ENCODE measurements around the gene MAP2K5. TPM values are rescaled to one million over a fixed set of nuclear protein-coding genes. Genes with fewer than 3 reads are reported as not detected.

The MAP2K5 gene
- total and polyA plus RNA-seq, 2 donors from 2014 or later = 14.1 to 18.6 TPM

GRCh38 chr15:67558502-67558901 is 16.0 kb downstream of the MAP2K5 start:
- H3K9ac ChIP-seq (ENCODE audit: low read length in 3 of 3) = no peak overlapping the region
- no peaks in the 10 kb centered on the region for H3K36me3 ChIP-seq (ENCODE audit: control insufficient read depth in 2 of 3, insufficient read depth in 3 of 3, low read length in 3 of 3)
- FAIRE-seq = no peak
- no peaks in the 10 kb centered on the region for H3K4me1 ChIP-seq (ENCODE audit: control insufficient read depth in 2 of 3, insufficient read depth in 2 of 3, low read depth in 1 of 3, low read length in 3 of 3)
- H3K4me3 ChIP-seq (ENCODE audit: low read length in 3 of 3) = no peak overlapping the region
- H3K27ac ChIP-seq (ENCODE audit: low read depth in 2 of 2, low read length in 2 of 2) = no peak overlapping the region
- H3K27me3 ChIP-seq (ENCODE audit: control insufficient read depth, insufficient read depth, low read length) = no peaks in the 10 kb centered on the region
- H3K9me3 ChIP-seq (ENCODE audit: control insufficient read depth in 2 of 3, insufficient read depth in 1 of 3, low read length in 3 of 3) = no peaks in the 10 kb centered on the region
- intact Hi-C loops (cut with DNase I) = no loop called here
- no peak for DNase-seq
- TF ChIP-seq CTCF (IDR thresholded peaks at IDR 0.05; ENCODE audit: borderline replicate concordance, extremely low read depth, insufficient read depth) = no peak

GRCh38 chr15:67559158-67559557 is 16.7 kb downstream of the MAP2K5 start:
- H3K4me3 ChIP-seq (ENCODE audit: low read length in 3 of 3) = no peak overlapping the region
- no peak overlapping the region for H3K27ac ChIP-seq (ENCODE audit: low read depth in 2 of 2, low read length in 2 of 2)
- no peaks in the 10 kb centered on the region for H3K4me1 ChIP-seq (ENCODE audit: control insufficient read depth in 2 of 3, insufficient read depth in 2 of 3, low read depth in 1 of 3, low read length in 3 of 3)
- intact Hi-C loops (cut with DNase I) = no loop called here
- H3K9me3 ChIP-seq (ENCODE audit: control insufficient read depth in 2 of 3, insufficient read depth in 1 of 3, low read length in 3 of 3) = no peaks in the 10 kb centered on the region
- no peak for TF ChIP-seq CTCF (IDR thresholded peaks at IDR 0.05; ENCODE audit: borderline replicate concordance, extremely low read depth, insufficient read depth)
- DNase-seq (no peak), FAIRE-seq (no peak)
- no peaks in the 10 kb centered on the region for H3K36me3 ChIP-seq (ENCODE audit: control insufficient read depth in 2 of 3, insufficient read depth in 3 of 3, low read length in 3 of 3)
- H3K9ac ChIP-seq (ENCODE audit: low read length in 3 of 3) = no peak overlapping the region
- H3K27me3 ChIP-seq (ENCODE audit: control insufficient read depth, insufficient read depth, low read length) = no peaks in the 10 kb centered on the region

- FAIRE-seq = no peak
- H3K27ac ChIP-seq (ENCODE audit: low read depth in 2 of 2, low read length in 2 of 2) = no peak overlapping the region
Observed at GRCh38 chr15:67559576-67559975, 17.1 kb downstream of the MAP2K5 start.

More at GRCh38 chr15:67559576-67559975, 17.1 kb downstream of the MAP2K5 start:
- Histone ChIP-seq H3K9ac (ENCODE audit: low read length in 3 of 3) (no peak overlapping the region), H3K36me3 (ENCODE audit: control insufficient read depth in 2 of 3, insufficient read depth in 3 of 3, low read length in 3 of 3) (no peaks in the 10 kb centered on the region), H3K9me3 (ENCODE audit: control insufficient read depth in 2 of 3, insufficient read depth in 1 of 3, low read length in 3 of 3) (no peaks in the 10 kb centered on the region), H3K27me3 (ENCODE audit: control insufficient read depth, insufficient read depth, low read length) (no peaks in the 10 kb centered on the region), H3K4me3 (ENCODE audit: low read length in 3 of 3) (no peak overlapping the region), H3K4me1 (ENCODE audit: control insufficient read depth in 2 of 3, insufficient read depth in 2 of 3, low read depth in 1 of 3, low read length in 3 of 3) (no peaks in the 10 kb centered on the region)
- TF ChIP-seq CTCF (IDR thresholded peaks at IDR 0.05; ENCODE audit: borderline replicate concordance, extremely low read depth, insufficient read depth) = no peak
- intact Hi-C loops (cut with DNase I) = no loop called here
- no peak for DNase-seq
